GM23248 (cell line): ENCODE results near the gene ZNF282. TPM values are rescaled to one million over a fixed set of nuclear protein-coding genes. Genes with fewer than 3 reads are reported as not detected.
A peak's percentile ranks its signal among the peaks of the same experiment; 100 is the strongest.

Experiments
- DNase-seq: peaks from one replicate; pipeline ENCODE4 v3.0.0-alpha.2; 2015
- H2AFZ ChIP-seq: fragments of 200-600 bp; sonication (generic); 2 replicates; pipeline ENCODE4 v1.6.1; 2016; ENCODE audit warnings: antibody characterized with exemption
- H3F3A ChIP-seq: fragments of 200-600 bp; sonication (generic); 2 replicates; pipeline ENCODE4 v1.6.1; 2016; ENCODE audit warnings: mild to moderate bottlenecking, antibody characterized with exemption, mixed run types; ENCODE audit not compliant: insufficient read depth
- H3K27ac ChIP-seq: fragments of 200-600 bp; sonication (generic); 2 replicates; pipeline ENCODE4 v1.5.1; 2016; ENCODE audit warnings: mild to moderate bottlenecking
- H3K27me3 ChIP-seq: fragments of 200-600 bp; sonication (generic); replicated peaks from 2 replicates; pipeline ENCODE4 v1.6.1; 2016; ENCODE audit warnings: mild to moderate bottlenecking; ENCODE audit not compliant: insufficient read depth
- H3K36me3 ChIP-seq: fragments of 200-600 bp; sonication (generic); 2 replicates; pipeline ENCODE4 v1.6.1; 2016; ENCODE audit warnings: low read depth, mild to moderate bottlenecking
- H3K4me1 ChIP-seq: fragments of 200-600 bp; sonication (generic); 2 replicates; pipeline ENCODE4 v1.6.1; 2016; ENCODE audit warnings: mild to moderate bottlenecking; ENCODE audit not compliant: insufficient read depth
- H3K4me2 ChIP-seq: fragments of 200-600 bp; sonication (generic); one replicate; pipeline ENCODE4 v1.6.1; 2016; ENCODE audit warnings: mild to moderate bottlenecking; ENCODE audit not compliant: unreplicated experiment
- H3K4me3 ChIP-seq: fragments of 200-600 bp; sonication (generic); 2 replicates; pipeline ENCODE4 v1.5.1; 2016; ENCODE audit warnings: mild to moderate bottlenecking
- H3K79me2 ChIP-seq: fragments of 200-600 bp; sonication (generic); 2 replicates; pipeline ENCODE4 v1.6.1; 2016; ENCODE audit warnings: mild to moderate bottlenecking; ENCODE audit not compliant: insufficient read depth
- H3K9ac ChIP-seq: fragments of 200-600 bp; sonication (generic); 2 replicates; pipeline ENCODE4 v1.6.1; 2016; ENCODE audit warnings: mild to moderate bottlenecking
- H3K9me2 ChIP-seq: fragments of 200-600 bp; sonication (generic); 2 replicates; pipeline ENCODE4 v1.6.1; 2016; ENCODE audit warnings: mixed run types, mild to moderate bottlenecking, moderate library complexity; ENCODE audit not compliant: insufficient read depth
- H3K9me3 ChIP-seq: fragments of 200-600 bp; sonication (generic); one replicate; pipeline ENCODE4 v1.6.1; 2017; ENCODE audit warnings: low read depth
- H4K20me1 ChIP-seq: fragments of 200-600 bp; sonication (generic); 2 replicates; pipeline ENCODE4 v1.6.0; 2016; ENCODE audit not compliant: insufficient read depth
- EZH2 ChIP-seq: fragments of 200-600 bp; sonication (generic); IDR thresholded peaks from 2 replicates; pipeline ENCODE4 v1.6.1; 2018; ENCODE audit warnings: antibody characterized with exemption, mild to moderate bottlenecking; ENCODE audit not compliant: insufficient read depth, poor library complexity, severe bottlenecking
- EZH2phosphoT487 ChIP-seq: fragments of 200-600 bp; sonication (generic); IDR thresholded peaks from 2 replicates; pipeline ENCODE4 v1.6.1; 2018; ENCODE audit warnings: antibody characterized with exemption, moderate library complexity, mild to moderate bottlenecking, low read depth; ENCODE audit not compliant: insufficient read depth
- WGBS, 2 experiments: methylation state at CpG; one replicate each; pipeline ENCODE4 v1.1.6; 2015 to 2017; ENCODE audit warnings: low lambda C conversion rate in 2 of 2, low coverage in 1 of 2; ENCODE audit errors: missing lambda C conversion rate in 2 of 2; 5-methylcytosine and 5-hydroxymethylcytosine counted together
- in situ Hi-C: fragments of 300-500 bp; cut with MboI; formaldehyde crosslinking; loops from 2 replicates; pipeline ENCODE4 v1.15.0; 2020
- polyA plus RNA-seq: library from polyadenylated mRNA; unstranded; fragments of >200 nt; fragmentation: Nextera tagmentation; extraction: Ambion mirVana; gene quantifications from 2 replicates; pipeline ENCODE4 v1.2.1, GENCODE V29; 2016
- total RNA-seq: library from RNA; depleted of rRNA; stranded (reverse); fragments of >200 nt; shearing (Covaris generic); gene quantifications from 2 replicates; pipeline ENCODE4 v1.2.3, GENCODE V29; 2014; rRNA removed

The ZNF282 gene
- total RNA-seq (23.3 and 24.1 TPM in 2 replicates), polyA plus RNA-seq (2.4 and 2.8 TPM in 2 replicates)

DNA sequence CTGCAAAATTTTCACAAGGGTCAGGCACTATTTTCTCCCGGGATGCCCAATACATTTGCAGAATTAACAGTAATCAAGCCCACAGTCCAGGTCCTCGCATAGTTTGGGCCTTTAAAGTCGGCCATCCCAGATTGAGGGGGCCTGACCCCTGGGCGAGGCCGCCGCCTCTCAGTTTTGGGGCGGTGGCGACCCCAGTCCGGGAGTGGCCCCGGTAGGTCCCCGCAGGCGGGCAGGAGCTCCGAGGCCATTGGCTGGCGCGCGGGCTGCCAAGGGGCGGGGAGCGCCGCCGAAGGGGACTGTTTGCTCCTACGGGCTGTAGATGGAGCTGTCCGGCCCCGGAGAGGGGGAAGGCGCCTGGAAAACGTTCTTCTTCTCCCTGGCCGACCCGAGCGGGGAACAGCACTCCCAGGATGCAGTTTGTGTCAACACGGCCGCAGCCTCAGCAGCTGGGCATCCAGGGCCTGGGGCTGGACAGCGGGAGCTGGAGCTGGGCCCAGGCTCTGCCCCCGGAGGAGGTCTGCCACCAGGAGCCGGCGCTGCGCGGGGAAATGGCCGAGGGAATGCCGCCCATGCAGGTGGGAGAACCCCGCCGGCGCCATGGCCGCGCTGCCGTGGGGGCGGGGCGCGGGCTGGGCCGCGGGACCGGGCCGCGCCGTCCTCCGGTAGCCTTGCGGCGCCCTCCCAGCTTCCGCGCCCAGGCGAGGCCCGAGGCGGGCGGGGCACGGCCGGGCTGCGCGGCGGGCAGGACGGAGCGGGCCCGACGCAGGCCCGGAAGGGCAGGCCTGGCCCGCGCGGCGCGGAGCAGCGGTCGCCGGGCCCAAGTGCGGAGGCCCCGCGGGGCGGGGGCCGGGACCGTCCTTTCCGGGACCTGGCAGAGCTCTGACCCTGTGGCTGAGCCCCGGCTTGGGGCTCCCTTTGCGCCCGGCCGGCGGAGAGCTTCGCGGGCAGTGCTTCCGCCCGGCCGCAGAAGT, at the start of gene ZNF282:
TSS of gene ZNF282 (plus strand) at position 367 of the 971 bp plus-strand sequence. CDS start at position 411, 44 bp downstream.
- H2AFZ ChIP-seq = peak within 1 kb of the TSS; percentile 91
- H3K4me2 ChIP-seq = peak within 1 kb of the TSS; percentile 95
- no peaks in the 10 kb centered on the region for H3K9me2 ChIP-seq
- no peak for TF ChIP-seq EZH2
- no peak for TF ChIP-seq EZH2phosphoT487
- peak within 1 kb of the TSS; percentile 78 for H3K27ac ChIP-seq
- peak within 1 kb of the TSS; percentile 93 for H3K4me3 ChIP-seq
- in situ Hi-C loops = no loop called here
- peaks cover 7% of the 10 kb centered on the region; the same call in 1 of the 2 replicates for H3F3A ChIP-seq
- H3K36me3 ChIP-seq = peaks cover 16% of the 10 kb centered on the region
- peaks cover 58% of the 10 kb centered on the region for H3K79me2 ChIP-seq
- H4K20me1 ChIP-seq = no peaks in the 10 kb centered on the region
- whole genome bisulfite sequencing, 2 experiments = 1 to 2% methylated on average over 43 to 70 of the region's 97 CpGs
- DNase-seq = peak; percentile 96
- peaks cover 11% of the 10 kb centered on the region for H3K4me1 ChIP-seq
- no peaks in the 10 kb centered on the region for H3K27me3 ChIP-seq
- H3K9me3 ChIP-seq = no peaks in the 10 kb centered on the region
- H3K9ac ChIP-seq = peak within 1 kb of the TSS; percentile 88

DNA sequence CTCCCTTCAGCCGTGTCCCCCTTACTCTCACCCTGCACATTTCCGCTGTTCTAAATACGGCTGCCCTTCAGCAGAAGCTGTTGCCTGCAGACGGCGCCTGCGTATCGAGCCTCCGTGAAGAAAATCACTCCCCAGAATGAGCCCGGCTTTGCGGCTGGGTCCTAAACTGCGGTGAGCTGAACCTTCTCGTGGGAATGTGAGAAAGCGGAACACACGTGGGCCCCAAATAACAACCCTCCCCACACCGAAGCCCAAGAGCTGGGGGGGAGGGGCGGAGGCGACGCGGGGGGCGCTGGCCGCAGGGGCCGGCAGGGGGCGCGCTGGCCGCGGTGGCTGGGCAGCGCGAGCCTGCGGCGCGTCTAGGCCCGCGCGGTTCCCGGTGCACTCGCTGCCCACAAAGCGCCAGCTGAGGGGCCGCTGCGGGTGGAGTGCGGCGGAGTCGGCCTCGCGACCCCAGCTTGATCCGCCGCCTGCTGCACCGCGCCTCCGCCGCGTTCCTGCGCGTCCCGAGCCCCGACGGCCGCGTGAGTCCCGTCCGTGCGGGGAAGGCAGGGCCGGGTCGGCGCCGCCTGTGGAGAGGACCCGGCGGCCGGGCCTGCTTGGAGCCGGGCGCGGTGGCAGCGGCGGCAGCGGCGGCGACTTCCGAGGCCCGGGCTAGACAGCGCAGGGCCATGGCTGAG, 48.1 kb upstream of the ZNF282 start, which contains the start of gene ZNF398:
TSS of gene ZNF398 (plus strand) at position 382 of the 680 bp plus-strand sequence. CDS start at position 672, 290 bp downstream.
- Histone ChIP-seq H3K27me3 (no peaks in the 10 kb centered on the region), H3F3A (peaks cover 24% of the 10 kb centered on the region), H3K4me2 (peak within 1 kb of the TSS; percentile 94), H3K9ac (peak within 1 kb of the TSS; percentile 99), H3K36me3 (no peaks in the 10 kb centered on the region), H3K27ac (peak within 1 kb of the TSS; percentile 95), H3K4me1 (0 out of 2 replicates have a peak, but pooled peaks cover 3% of the 10 kb centered on the region), H4K20me1 (no peaks in the 10 kb centered on the region), H3K9me2 (no peaks in the 10 kb centered on the region), H3K79me2 (peaks cover 45% of the 10 kb centered on the region), H3K4me3 (peak within 1 kb of the TSS; percentile 96), H3K9me3 (no peaks in the 10 kb centered on the region), H2AFZ (peak within 1 kb of the TSS; percentile 99)
- in situ Hi-C loops = no loop called here
- TF ChIP-seq EZH2phosphoT487 = no peak
- no peak for TF ChIP-seq EZH2
- peak; percentile 91 for DNase-seq
- WGBS, 2 experiments = 1 to 2% methylated on average over 42 to 57 of the region's 79 CpGs

GRCh38 chr7:149147752-149148653, 47.3 kb upstream of the ZNF282 start:
- Histone ChIP-seq H3F3A (peaks cover 24% of the 10 kb centered on the region), H3K4me1 (0 out of 2 replicates have a peak, but pooled peaks cover 3% of the 10 kb centered on the region), H3K27ac (peak overlapping the region; percentile 95), H3K9me3 (no peaks in the 10 kb centered on the region), H3K36me3 (no peaks in the 10 kb centered on the region), H3K79me2 (peaks cover 53% of the 10 kb centered on the region), H3K4me3 (peak overlapping the region; percentile 96), H3K4me2 (peak overlapping the region; percentile 87), H2AFZ (peak overlapping the region; percentile 99), H3K27me3 (no peaks in the 10 kb centered on the region), H3K9ac (peak overlapping the region; percentile 99), H3K9me2 (no peaks in the 10 kb centered on the region), H4K20me1 (no peaks in the 10 kb centered on the region)
- WGBS, 2 experiments = 0 to 2% methylated on average over 48 to 59 of the region's 86 CpGs
- no peak for TF ChIP-seq EZH2phosphoT487
- no peak for TF ChIP-seq EZH2
- in situ Hi-C loops = no loop called here
- peak; percentile 89 for DNase-seq
